OCI-LY7 (cell line): Measurements from ENCODE around the gene SEZ6L. TPM values are rescaled to one million over a fixed set of nuclear protein-coding genes. Genes with fewer than 3 reads are reported as not detected.

Source experiments
- BruUV-seq: library from RNA; stranded (reverse); fragments of 400-500 nt; replicated peaks from 2 replicates; lab custom pipeline; 2021; lab: Mats Ljungman, UMichigan
- CTCF ChIA-PET: fragments of 300-600 bp; sonication (Branson Sonifier 250); formaldehyde crosslinking; loops from one replicate; lab custom pipeline; 2022; ENCODE audit warnings: antibody characterized with exemption; ENCODE audit not compliant: unreplicated experiment; lab: Charles Lee
- POLR2A ChIA-PET: fragments of 300-600 bp; sonication (Branson Sonifier 250); formaldehyde crosslinking; loops from one replicate; lab custom pipeline; 2022; ENCODE audit warnings: antibody characterized with exemption; lab: Charles Lee
- DNase-seq: peaks from one replicate; pipeline ENCODE4 v3.0.0-alpha.2; 2015; ENCODE audit warnings: low spot score
- H2AFZ ChIP-seq: fragments of 200-600 bp; sonication (generic), shearing (Covaris generic); 2 replicates; pipeline ENCODE4 v1.6.1; 2014; ENCODE audit warnings: mild to moderate bottlenecking, antibody characterized with exemption, low read length, moderate library complexity
- H3K27ac ChIP-seq: fragments of 200-600 bp; sonication (generic); 2 replicates; pipeline ENCODE4 v1.5.1; 2014; ENCODE audit warnings: mixed run types, low read depth, mild to moderate bottlenecking, moderate library complexity, low read length, inconsistent platforms; ENCODE audit not compliant: poor library complexity, severe bottlenecking
- H3K36me3 ChIP-seq: fragments of 200-600 bp; sonication (generic); 2 replicates; pipeline ENCODE4 v1.6.1; 2014; ENCODE audit warnings: mild to moderate bottlenecking, antibody characterized with exemption, low read length, moderate library complexity, mixed read lengths; ENCODE audit not compliant: insufficient read depth
- H3K4me1 ChIP-seq: fragments of 200-600 bp; sonication (generic); 2 replicates; pipeline ENCODE4 v1.5.1; 2014; ENCODE audit warnings: mild to moderate bottlenecking, low read length; ENCODE audit not compliant: insufficient read depth, poor library complexity, severe bottlenecking
- H3K4me2 ChIP-seq: fragments of 200-600 bp; sonication (generic); 2 replicates; pipeline ENCODE4 v1.6.1; 2014; ENCODE audit warnings: mild to moderate bottlenecking, low read length
- H3K4me3 ChIP-seq: fragments of 200-600 bp; sonication (generic); 2 replicates; pipeline ENCODE4 v1.5.1; 2014; ENCODE audit warnings: mild to moderate bottlenecking, low read depth, low read length; ENCODE audit not compliant: poor library complexity, severe bottlenecking
- H3K79me2 ChIP-seq: fragments of 200-600 bp; sonication (generic); 2 replicates; pipeline ENCODE4 v1.6.1; 2016; ENCODE audit warnings: low read depth, mild to moderate bottlenecking, low read length, moderate library complexity, mixed read lengths; ENCODE audit not compliant: insufficient read depth
- H3K9me2 ChIP-seq: fragments of 200-600 bp; sonication (generic); 2 replicates; pipeline ENCODE4 v1.6.1; 2016; ENCODE audit warnings: mild to moderate bottlenecking, low read length, mixed read lengths; ENCODE audit not compliant: insufficient read depth
- H3K9me3 ChIP-seq: fragments of 200-600 bp; sonication (generic); 2 replicates; pipeline ENCODE4 v1.6.1; 2014; ENCODE audit warnings: mild to moderate bottlenecking, mixed run types, low read length, mixed read lengths
- H4K20me1 ChIP-seq: fragments of 200-600 bp; sonication (generic); 2 replicates; pipeline ENCODE4 v1.6.1; 2014; ENCODE audit warnings: mild to moderate bottlenecking, antibody characterized with exemption, low read length, moderate library complexity, mixed read lengths; ENCODE audit not compliant: insufficient read depth
- EZH2phosphoT487 ChIP-seq: fragments of 200-600 bp; sonication (generic); IDR thresholded peaks from 2 replicates; pipeline ENCODE4 v1.6.1; 2018; ENCODE audit warnings: low read depth, borderline replicate concordance, mild to moderate bottlenecking, mixed run types, antibody characterized with exemption, low read length, moderate library complexity, mixed read lengths
- intact Hi-C: fragments of 100-400 bp; cut with micrococcal nuclease; formaldehyde crosslinking; loops from one replicate; pipeline ENCODE4 v1.10.0; 2022; ENCODE audit not compliant: unreplicated experiment
- total RNA-seq, 2 experiments: library from RNA; depleted of rRNA in 1 of 2; stranded (reverse); fragments of >200 nt in 1 of 2; shearing (Covaris generic) in 1 of 2; gene quantifications; 2 replicates each; pipeline ENCODE4 v1.2.3, GENCODE V29; 2014 to 2022
- TF ChIP-seq, protein P1 (sequence below): fragments of 200-600 bp; sonication (generic); conservative IDR thresholded peaks from 2 replicates; pipeline ENCODE4 v1.5.1; 2014; ENCODE audit warnings: mild to moderate bottlenecking, antibody characterized with exemption, low read length, moderate library complexity, mixed read lengths

SEZ6L gene
- total RNA-seq, 2 experiments from 2014 or later = not detected

DNA sequence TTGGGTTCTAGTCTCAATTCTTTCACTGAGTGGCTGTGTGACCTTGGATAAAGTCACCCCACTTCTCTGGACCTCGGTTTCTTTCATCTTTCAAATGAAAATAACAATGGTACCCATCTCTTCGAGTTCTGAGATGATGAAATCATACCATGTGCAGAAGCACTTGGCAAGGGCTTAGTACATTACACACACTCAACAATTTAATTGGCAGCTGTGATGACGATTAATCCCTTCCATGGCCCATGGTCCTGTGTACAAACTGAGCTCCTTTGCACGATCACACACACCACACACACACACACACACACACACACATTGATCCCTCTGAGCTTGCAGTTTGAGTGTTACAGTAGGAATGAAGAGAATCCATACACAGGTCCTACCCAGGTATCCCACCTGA lies 156.4 kb downstream of the SEZ6L start:
- Histone ChIP-seq H3K36me3 (no peaks in the 10 kb centered on the region), H3K4me1 (no peaks in the 10 kb centered on the region), H3K9me2 (no peaks in the 10 kb centered on the region), H3K4me2 (no peak overlapping the region), H3K27ac (no peak overlapping the region), H3K79me2 (no peaks in the 10 kb centered on the region), H4K20me1 (no peaks in the 10 kb centered on the region), H3K4me3 (no peak overlapping the region), H2AFZ (no peak overlapping the region), H3K9me3 (no peaks in the 10 kb centered on the region)
- no peak for DNase-seq
- intact Hi-C loops = no loop called here
- BruUV-seq = no TSS peak
- ChIA-PET CTCF (no interaction called here), POLR2A (interaction anchor here (0.6 to 1.0 kb wide), 2 partner anchors 9 to 581 kb away, joined by 3 read pairs; no protein-coding TSS in a partner anchor)
- TF ChIP-seq EZH2phosphoT487 = no peak
- TF ChIP-seq, protein P1, sequence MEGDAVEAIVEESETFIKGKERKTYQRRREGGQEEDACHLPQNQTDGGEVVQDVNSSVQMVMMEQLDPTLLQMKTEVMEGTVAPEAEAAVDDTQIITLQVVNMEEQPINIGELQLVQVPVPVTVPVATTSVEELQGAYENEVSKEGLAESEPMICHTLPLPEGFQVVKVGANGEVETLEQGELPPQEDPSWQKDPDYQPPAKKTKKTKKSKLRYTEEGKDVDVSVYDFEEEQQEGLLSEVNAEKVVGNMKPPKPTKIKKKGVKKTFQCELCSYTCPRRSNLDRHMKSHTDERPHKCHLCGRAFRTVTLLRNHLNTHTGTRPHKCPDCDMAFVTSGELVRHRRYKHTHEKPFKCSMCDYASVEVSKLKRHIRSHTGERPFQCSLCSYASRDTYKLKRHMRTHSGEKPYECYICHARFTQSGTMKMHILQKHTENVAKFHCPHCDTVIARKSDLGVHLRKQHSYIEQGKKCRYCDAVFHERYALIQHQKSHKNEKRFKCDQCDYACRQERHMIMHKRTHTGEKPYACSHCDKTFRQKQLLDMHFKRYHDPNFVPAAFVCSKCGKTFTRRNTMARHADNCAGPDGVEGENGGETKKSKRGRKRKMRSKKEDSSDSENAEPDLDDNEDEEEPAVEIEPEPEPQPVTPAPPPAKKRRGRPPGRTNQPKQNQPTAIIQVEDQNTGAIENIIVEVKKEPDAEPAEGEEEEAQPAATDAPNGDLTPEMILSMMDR = no peak

DNA sequence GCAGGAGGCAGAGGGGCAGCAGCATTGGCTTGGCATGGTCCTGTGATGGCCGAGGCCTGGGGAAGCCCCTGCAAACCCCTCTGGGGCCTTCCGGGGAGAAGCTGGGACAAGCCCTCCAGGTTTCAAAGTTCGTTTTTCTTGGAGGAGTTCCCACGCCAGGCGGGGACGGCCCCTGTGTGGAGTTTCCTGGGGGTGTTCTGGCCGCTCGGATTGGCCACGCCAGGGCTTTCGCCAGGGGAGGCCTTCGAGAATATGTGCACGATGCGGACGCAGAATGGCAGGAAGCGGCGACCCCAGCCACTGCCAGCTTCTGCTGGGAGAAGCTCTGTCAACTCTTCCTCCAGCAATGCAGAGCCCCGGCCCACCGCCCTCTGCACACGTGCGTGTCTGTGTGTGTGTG lies 157.5 kb downstream of the SEZ6L start:
- no peaks in the 10 kb centered on the region for H3K9me2 ChIP-seq
- no peak overlapping the region for H3K27ac ChIP-seq
- no peak overlapping the region for H2AFZ ChIP-seq
- BruUV-seq = no TSS peak
- H4K20me1 ChIP-seq = no peaks in the 10 kb centered on the region
- H3K4me3 ChIP-seq = no peak overlapping the region
- intact Hi-C loops = no loop called here
- TF ChIP-seq, protein P1 = no peak
- TF ChIP-seq EZH2phosphoT487 = no peak
- POLR2A ChIA-PET = no interaction called here
- H3K4me2 ChIP-seq = no peak overlapping the region
- no peaks in the 10 kb centered on the region for H3K36me3 ChIP-seq
- CTCF ChIA-PET = no interaction called here
- no peaks in the 10 kb centered on the region for H3K79me2 ChIP-seq
- H3K9me3 ChIP-seq = no peaks in the 10 kb centered on the region
- no peaks in the 10 kb centered on the region for H3K4me1 ChIP-seq
- no peak for DNase-seq

DNA sequence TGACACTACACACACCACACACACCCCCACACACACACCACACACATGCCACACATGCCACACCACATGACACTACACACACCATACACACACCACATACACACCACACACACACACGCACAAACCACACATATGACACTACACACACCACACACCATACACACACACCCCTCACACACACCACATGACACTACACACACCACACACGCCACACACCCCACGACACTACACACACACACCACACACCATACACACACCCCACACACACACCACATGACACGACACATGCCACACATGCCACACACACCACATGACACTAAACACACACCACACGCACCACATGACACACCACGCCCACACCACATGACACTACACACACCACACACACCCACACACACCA lies 158.0 kb downstream of the SEZ6L start:
- TF ChIP-seq, protein P1 = no peak
- TF ChIP-seq EZH2phosphoT487 = no peak
- H4K20me1 ChIP-seq = no peaks in the 10 kb centered on the region
- intact Hi-C loops = no loop called here
- no peak overlapping the region for H3K4me2 ChIP-seq
- no peaks in the 10 kb centered on the region for H3K9me2 ChIP-seq
- ChIA-PET POLR2A (no interaction called here), CTCF (no interaction called here)
- H3K9me3 ChIP-seq = no peaks in the 10 kb centered on the region
- no peaks in the 10 kb centered on the region for H3K4me1 ChIP-seq
- H3K27ac ChIP-seq = no peak overlapping the region
- no peak overlapping the region for H2AFZ ChIP-seq
- H3K4me3 ChIP-seq = no peak overlapping the region
- no peaks in the 10 kb centered on the region for H3K79me2 ChIP-seq
- no peak for DNase-seq
- H3K36me3 ChIP-seq = no peaks in the 10 kb centered on the region
- no TSS peak for BruUV-seq
